Measurements from ENCODE around the gene GLP1R.

Gene GLP1R

DNA sequence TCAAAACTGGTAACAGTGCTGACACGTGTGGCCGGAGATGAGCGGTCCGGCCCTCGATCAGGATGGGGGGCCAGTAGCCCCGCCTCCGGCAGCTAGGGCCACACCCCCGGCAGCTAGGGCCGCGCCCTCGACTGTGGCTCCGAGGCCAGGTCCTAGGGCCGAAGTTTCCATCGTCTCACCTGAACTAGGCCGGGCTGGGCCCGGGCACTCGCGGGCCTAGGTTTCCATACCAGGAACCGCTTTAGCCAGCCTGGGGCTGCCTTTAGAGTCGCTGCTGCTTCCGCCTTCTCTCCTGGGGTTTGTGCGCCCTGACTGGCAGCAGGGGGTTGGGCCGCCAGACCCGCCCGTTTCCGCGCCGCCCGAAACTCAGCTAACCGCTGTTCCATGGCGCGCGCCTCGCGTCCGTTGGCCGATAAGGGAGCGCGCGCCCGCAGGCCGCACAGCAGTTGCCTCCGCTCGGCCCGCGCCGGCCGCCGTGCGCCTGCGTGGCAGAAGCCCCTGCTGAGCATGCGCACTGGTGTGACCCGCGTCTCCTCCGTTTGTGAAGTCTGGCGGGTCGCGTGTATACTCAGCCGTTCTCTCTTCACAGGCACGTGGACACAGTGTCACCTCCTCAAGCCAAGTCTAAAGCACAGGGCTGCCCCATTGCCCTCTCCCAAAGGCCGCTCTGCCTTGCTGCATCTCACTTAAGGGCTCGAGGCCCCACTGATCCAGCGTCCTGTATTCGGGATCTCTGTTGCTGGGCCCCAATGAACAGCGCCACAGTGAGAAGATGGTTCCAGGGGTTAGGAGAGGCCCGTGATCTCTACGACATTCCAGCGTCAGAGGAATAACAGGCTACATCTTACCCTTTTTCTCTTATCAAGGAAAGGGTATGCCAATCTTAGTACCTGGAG is 66.4 kb downstream of the GLP1R start, which contains the start of gene SAYSD1 (continued):
- TF ChIP-seq, protein P1, sequence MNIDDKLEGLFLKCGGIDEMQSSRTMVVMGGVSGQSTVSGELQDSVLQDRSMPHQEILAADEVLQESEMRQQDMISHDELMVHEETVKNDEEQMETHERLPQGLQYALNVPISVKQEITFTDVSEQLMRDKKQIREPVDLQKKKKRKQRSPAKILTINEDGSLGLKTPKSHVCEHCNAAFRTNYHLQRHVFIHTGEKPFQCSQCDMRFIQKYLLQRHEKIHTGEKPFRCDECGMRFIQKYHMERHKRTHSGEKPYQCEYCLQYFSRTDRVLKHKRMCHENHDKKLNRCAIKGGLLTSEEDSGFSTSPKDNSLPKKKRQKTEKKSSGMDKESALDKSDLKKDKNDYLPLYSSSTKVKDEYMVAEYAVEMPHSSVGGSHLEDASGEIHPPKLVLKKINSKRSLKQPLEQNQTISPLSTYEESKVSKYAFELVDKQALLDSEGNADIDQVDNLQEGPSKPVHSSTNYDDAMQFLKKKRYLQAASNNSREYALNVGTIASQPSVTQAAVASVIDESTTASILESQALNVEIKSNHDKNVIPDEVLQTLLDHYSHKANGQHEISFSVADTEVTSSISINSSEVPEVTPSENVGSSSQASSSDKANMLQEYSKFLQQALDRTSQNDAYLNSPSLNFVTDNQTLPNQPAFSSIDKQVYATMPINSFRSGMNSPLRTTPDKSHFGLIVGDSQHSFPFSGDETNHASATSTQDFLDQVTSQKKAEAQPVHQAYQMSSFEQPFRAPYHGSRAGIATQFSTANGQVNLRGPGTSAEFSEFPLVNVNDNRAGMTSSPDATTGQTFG (tag by site-specific recombination; IDR thresholded peaks at IDR 0.05; ENCODE audit: borderline replicate concordance) = no peak
- TF ChIP-seq KLF7 (tag by site-specific recombination; IDR thresholded peaks at IDR 0.05; ENCODE audit: borderline replicate concordance) (peak; percentile 93), ZSCAN4 (tag by site-specific recombination; IDR thresholded peaks at IDR 0.05) (peak; percentile 63; the same call in 1 of the 2 replicates), BCL6B (tag by site-specific recombination; IDR thresholded peaks at IDR 0.05) (no peak), ZBTB11 (tag by site-specific recombination; conservative IDR thresholded peaks at IDR 0.05; ENCODE audit: low read depth) (no peak; the same call in 1 of the 2 replicates), ZNF664 (tag by site-specific recombination; IDR thresholded peaks at IDR 0.05) (no peak), ZNF394 (tag by site-specific recombination; IDR thresholded peaks at IDR 0.05; ENCODE audit: borderline replicate concordance) (peak; percentile 76), PRDM1 (tag by site-specific recombination; IDR thresholded peaks at IDR 0.05) (no peak), REPIN1 (tag by site-specific recombination; IDR thresholded peaks at IDR 0.05; ENCODE audit: low read depth) (0 out of 2 replicates have a peak, but pooled peaks have one; percentile 81), ZIC2 (tag by site-specific recombination; IDR thresholded peaks at IDR 0.05) (peak; percentile 88), ZNF416 (tag by site-specific recombination; IDR thresholded peaks at IDR 0.05) (no peak), ZFHX2 (tag by site-specific recombination; conservative IDR thresholded peaks at IDR 0.05) (no peak), ZNF274 (IDR thresholded peaks at IDR 0.05; ENCODE audit: low read length) (no peak), ZNF274 (tag by site-specific recombination; IDR thresholded peaks at IDR 0.05; ENCODE audit: borderline replicate concordance) (no peak), ZNF610 (tag by site-specific recombination; IDR thresholded peaks at IDR 0.05; ENCODE audit: borderline replicate concordance) (peak; percentile 91), ZNF350 (tag by site-specific recombination; IDR thresholded peaks at IDR 0.05) (no peak), ZNF211 (tag by site-specific recombination; IDR thresholded peaks at IDR 0.05; ENCODE audit: low read depth) (no peak), PRDM10 (tag by site-specific recombination; IDR thresholded peaks at IDR 0.05) (peak; percentile 70)
- TF ChIP-seq, protein P2, sequence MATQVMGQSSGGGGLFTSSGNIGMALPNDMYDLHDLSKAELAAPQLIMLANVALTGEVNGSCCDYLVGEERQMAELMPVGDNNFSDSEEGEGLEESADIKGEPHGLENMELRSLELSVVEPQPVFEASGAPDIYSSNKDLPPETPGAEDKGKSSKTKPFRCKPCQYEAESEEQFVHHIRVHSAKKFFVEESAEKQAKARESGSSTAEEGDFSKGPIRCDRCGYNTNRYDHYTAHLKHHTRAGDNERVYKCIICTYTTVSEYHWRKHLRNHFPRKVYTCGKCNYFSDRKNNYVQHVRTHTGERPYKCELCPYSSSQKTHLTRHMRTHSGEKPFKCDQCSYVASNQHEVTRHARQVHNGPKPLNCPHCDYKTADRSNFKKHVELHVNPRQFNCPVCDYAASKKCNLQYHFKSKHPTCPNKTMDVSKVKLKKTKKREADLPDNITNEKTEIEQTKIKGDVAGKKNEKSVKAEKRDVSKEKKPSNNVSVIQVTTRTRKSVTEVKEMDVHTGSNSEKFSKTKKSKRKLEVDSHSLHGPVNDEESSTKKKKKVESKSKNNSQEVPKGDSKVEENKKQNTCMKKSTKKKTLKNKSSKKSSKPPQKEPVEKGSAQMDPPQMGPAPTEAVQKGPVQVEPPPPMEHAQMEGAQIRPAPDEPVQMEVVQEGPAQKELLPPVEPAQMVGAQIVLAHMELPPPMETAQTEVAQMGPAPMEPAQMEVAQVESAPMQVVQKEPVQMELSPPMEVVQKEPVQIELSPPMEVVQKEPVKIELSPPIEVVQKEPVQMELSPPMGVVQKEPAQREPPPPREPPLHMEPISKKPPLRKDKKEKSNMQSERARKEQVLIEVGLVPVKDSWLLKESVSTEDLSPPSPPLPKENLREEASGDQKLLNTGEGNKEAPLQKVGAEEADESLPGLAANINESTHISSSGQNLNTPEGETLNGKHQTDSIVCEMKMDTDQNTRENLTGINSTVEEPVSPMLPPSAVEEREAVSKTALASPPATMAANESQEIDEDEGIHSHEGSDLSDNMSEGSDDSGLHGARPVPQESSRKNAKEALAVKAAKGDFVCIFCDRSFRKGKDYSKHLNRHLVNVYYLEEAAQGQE (tag by site-specific recombination; IDR thresholded peaks at IDR 0.05) = 0 out of 2 replicates have a peak, but pooled peaks have one; percentile 12
- TF ChIP-seq, protein P3, sequence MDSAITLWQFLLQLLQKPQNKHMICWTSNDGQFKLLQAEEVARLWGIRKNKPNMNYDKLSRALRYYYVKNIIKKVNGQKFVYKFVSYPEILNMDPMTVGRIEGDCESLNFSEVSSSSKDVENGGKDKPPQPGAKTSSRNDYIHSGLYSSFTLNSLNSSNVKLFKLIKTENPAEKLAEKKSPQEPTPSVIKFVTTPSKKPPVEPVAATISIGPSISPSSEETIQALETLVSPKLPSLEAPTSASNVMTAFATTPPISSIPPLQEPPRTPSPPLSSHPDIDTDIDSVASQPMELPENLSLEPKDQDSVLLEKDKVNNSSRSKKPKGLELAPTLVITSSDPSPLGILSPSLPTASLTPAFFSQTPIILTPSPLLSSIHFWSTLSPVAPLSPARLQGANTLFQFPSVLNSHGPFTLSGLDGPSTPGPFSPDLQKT (IDR thresholded peaks at IDR 0.05; ENCODE audit: borderline replicate concordance, low read depth, low read length) = no peak

All from HEK293 (cell line).